Measurements from ENCODE around the gene ZDHHC4. TPM values are rescaled to one million over a fixed set of nuclear protein-coding genes. Genes with fewer than 3 reads are reported as not detected.

Gene ZDHHC4
- total and polyA plus RNA-seq, 9 of the 15 experiments (the other 6 are each of a cell fraction or from before 2014, with no cell fraction given): 33.4 to 106 (median 58.3) TPM

DNA sequence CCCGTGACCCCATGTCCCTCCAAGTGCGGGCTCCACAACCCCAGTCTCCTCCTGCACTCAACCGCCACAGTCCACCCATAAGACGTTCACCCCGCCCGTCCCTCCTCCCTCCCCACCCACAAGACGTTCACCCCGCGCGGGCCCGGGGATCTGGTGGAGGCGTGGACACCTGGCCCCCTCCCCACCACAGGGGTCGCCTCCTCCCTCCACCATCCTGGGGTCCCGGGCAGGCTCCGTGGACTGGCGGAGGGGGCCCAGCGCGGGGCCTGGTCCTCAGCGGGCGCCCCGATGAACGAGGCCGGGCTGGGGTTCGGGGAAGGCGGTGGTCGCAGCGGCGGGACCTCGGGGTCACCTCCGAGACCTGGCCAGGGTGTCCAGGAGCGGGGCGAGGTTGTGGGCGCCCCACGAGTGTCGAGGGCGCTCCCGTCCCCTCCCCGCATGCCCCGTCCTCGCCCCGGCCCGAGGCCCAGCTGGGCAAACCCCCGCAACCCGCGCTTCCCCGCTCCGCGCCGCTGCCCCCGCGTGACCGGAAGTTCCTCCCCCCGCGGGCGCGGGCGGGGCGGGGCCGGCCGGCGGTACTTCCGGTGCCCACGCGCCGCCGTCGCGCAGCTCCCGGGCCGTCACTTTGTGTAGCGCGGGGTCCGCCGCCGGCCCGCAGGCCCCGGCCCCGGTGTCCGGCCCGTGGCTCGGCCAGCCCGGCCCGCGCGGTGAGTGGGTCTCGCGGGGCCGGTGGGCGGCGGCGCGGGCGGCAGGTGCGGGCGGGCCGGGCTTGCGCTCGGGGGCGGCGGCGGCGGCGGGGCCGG is 59.7 kb downstream of the ZDHHC4 start, which contains the start of gene ZNF316 (continued):
- no peak for TF ChIP-seq TFAM (CRISPR knock-in tag; conservative IDR thresholded peaks at IDR 0.05)
- no peak for TF ChIP-seq BDP1 (IDR thresholded peaks at IDR 0.05; ENCODE audit: insufficient read depth, insufficient read length)
- TF ChIP-seq SAFB2 (IDR thresholded peaks at IDR 0.05; ENCODE audit: borderline replicate concordance, low read depth, low read length, severe bottlenecking): no peak
- TF ChIP-seq SNRNP70 (optimal IDR thresholded peaks at IDR 0.05; ENCODE audit: low read depth, low read length): no peak
- TF ChIP-seq, protein P1, sequence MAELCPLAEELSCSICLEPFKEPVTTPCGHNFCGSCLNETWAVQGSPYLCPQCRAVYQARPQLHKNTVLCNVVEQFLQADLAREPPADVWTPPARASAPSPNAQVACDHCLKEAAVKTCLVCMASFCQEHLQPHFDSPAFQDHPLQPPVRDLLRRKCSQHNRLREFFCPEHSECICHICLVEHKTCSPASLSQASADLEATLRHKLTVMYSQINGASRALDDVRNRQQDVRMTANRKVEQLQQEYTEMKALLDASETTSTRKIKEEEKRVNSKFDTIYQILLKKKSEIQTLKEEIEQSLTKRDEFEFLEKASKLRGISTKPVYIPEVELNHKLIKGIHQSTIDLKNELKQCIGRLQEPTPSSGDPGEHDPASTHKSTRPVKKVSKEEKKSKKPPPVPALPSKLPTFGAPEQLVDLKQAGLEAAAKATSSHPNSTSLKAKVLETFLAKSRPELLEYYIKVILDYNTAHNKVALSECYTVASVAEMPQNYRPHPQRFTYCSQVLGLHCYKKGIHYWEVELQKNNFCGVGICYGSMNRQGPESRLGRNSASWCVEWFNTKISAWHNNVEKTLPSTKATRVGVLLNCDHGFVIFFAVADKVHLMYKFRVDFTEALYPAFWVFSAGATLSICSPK (IDR thresholded peaks at IDR 0.05; ENCODE audit: borderline replicate concordance): no peak
- TF ChIP-seq, protein P2, sequence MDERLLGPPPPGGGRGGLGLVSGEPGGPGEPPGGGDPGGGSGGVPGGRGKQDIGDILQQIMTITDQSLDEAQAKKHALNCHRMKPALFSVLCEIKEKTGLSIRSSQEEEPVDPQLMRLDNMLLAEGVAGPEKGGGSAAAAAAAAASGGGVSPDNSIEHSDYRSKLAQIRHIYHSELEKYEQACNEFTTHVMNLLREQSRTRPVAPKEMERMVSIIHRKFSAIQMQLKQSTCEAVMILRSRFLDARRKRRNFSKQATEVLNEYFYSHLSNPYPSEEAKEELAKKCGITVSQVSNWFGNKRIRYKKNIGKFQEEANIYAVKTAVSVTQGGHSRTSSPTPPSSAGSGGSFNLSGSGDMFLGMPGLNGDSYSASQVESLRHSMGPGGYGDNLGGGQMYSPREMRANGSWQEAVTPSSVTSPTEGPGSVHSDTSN (CRISPR knock-in tag; IDR thresholded peaks at IDR 0.05; ENCODE audit: low read depth): no peak
- TF ChIP-seq, protein P2 (tag; conservative IDR thresholded peaks at IDR 0.05; ENCODE audit: low read depth): no peak
- TF ChIP-seq NBN (IDR thresholded peaks at IDR 0.05; ENCODE audit: low read depth): no peak
- TF ChIP-seq ILK (tag; IDR thresholded peaks at IDR 0.05; ENCODE audit: borderline replicate concordance, low read depth): no peak
- no peak for TF ChIP-seq SMARCE1 (IDR thresholded peaks at IDR 0.05)
- TF ChIP-seq HDAC3 (IDR thresholded peaks at IDR 0.05; ENCODE audit: borderline replicate concordance, partially characterized antibody): no peak
- no peak for TF ChIP-seq SMAD2 (IDR thresholded peaks at IDR 0.05; ENCODE audit: low read depth, low read length)
- no peak for TF ChIP-seq ZNF780A (CRISPR knock-in tag; IDR thresholded peaks at IDR 0.05)
- no peak for TF ChIP-seq ZKSCAN3 (CRISPR knock-in tag; IDR thresholded peaks at IDR 0.05)
- no peak for TF ChIP-seq SRSF9 (IDR thresholded peaks at IDR 0.05; ENCODE audit: borderline replicate concordance, low read depth, low read length)
- TF ChIP-seq CHD1 (IDR thresholded peaks at IDR 0.05; ENCODE audit: low read length): peak; percentile 6
- TF ChIP-seq STAG1 (CRISPR knock-in tag; IDR thresholded peaks at IDR 0.05; ENCODE audit: borderline replicate concordance): no peak
- 0 out of 2 replicates have a peak, but pooled peaks have one; percentile 9 for TF ChIP-seq NFIC (IDR thresholded peaks at IDR 0.05)
- no peak for TF ChIP-seq FOS (IDR thresholded peaks at IDR 0.05; ENCODE audit: extremely low read depth, insufficient read length)
- TF ChIP-seq MYBL2 (IDR thresholded peaks at IDR 0.05; ENCODE audit: low read depth): no peak
- no peak for TF ChIP-seq MYBL2 (CRISPR knock-in tag; IDR thresholded peaks at IDR 0.05; ENCODE audit: borderline replicate concordance)
- no peak for TF ChIP-seq GTF2F1 (IDR thresholded peaks at IDR 0.05; ENCODE audit: low read depth, low read length)
- TF ChIP-seq NCOA1 (IDR thresholded peaks at IDR 0.05; ENCODE audit: low read depth): no peak
- TF ChIP-seq SREBF2 (CRISPR knock-in tag; IDR thresholded peaks at IDR 0.05): no peak
- no peak for TF ChIP-seq ZNF408 (CRISPR knock-in tag; IDR thresholded peaks at IDR 0.05; ENCODE audit: low read depth)
- TF ChIP-seq ZNF12 (CRISPR knock-in tag; IDR thresholded peaks at IDR 0.05): no peak
- TF ChIP-seq DPF2 (IDR thresholded peaks at IDR 0.05): no peak
- TF ChIP-seq ZNF436 (CRISPR knock-in tag; IDR thresholded peaks at IDR 0.05): no peak
